HG02763 (cell line): ENCODE results near the gene SH3RF3.

Source experiments
- ATAC-seq: cut with Tn5 transposase; IDR thresholded peaks from one replicate; pipeline ENCODE4 v1.9.1; 2021; ENCODE audit warnings: mild to moderate bottlenecking, moderate library complexity; ENCODE audit not compliant: unreplicated experiment

The SH3RF3 gene

GRCh38 chr2:109385506-109385905 lies 256.5 kb downstream of the SH3RF3 start:
- no peak for ATAC-seq

DNA sequence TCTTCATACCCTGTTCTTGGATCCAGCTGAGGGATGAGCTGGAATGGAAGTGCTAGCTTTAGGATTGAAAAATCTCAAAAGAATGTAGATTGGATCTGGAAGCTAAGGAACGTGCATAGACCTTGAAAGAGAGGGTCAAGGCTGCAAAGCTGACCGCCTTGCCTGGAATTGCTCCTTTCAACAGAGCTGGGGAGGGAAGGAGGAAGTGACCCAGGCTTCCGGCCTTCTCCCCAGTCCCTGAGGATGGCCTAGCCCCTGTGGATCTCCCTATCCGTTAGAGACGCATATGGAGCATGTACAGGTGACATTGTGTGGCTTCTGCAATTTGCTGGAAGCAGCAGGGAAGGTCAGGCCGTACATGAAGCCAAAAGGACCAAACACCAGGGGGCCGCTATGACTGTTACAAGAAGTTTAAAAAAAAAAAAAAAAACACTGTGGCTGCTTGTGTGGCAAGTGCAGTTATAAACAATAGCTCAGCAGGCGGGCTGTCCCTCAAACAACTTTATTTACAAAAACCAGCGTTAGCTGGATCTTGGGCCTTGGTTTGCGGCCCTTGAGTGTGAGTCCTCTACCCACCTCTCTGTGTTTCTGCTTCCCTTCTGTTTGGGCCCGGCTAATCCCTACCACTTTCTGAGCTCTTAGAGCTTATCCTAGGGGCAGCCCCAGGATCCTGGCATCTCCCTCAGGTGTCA lies 257.1 kb downstream of the SH3RF3 start:
- ATAC-seq, result no peak

GRCh38 chr2:109387221-109387735 lies 258.3 kb downstream of the SH3RF3 start:
- no peak for ATAC-seq

- ATAC-seq, result no peak
These were observed 258.9 kb downstream of the SH3RF3 start for GRCh38 chr2:109387778-109388469.

- no peak for ATAC-seq
These were observed 262.2 kb downstream of the SH3RF3 start for GRCh38 chr2:109391243-109391642.

- ATAC-seq, result no peak
These were observed 263.1 kb downstream of the SH3RF3 start for GRCh38 chr2:109392140-109392539.

DNA sequence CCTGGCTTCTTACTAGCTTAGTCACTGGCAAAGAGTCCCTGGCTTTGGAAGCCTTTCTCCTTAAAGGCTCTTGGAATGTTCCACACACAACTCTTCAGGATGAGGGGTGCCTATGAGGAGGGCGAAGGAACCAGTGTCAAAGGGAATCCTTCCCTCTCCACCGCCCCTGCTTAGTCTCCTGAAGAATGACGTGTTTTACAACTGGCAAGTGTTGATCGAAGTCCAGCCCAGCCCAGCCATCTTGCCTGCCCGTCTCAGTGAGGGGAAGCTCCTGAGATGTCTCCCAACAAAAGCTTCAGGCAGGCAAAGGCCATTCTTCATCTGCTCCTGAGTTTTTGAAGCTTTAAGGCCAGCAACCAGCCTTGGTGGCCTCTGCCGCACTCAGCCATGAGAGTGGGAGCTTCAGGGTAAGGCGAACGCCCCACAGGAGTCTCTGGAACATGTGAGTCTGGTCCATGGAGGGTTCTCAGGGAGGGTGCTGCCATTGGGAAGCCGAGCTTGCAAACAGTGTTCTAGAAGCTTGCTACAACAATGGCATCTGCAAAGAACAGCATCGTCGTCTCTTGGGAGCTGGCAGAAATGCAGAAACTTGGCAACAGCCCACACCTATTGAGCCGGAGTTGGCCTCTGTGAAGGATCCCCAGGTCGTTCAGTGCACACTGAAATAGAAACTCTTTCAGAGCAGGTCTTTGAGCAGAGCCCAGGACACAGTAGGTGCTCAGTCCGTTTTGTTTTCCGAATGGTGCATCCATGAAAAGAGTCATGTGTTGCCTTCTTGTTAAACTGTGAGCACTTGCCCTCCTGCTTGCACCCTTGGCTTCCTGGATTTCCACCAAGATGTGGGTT lies 264.0 kb downstream of the SH3RF3 start:
- no peak for ATAC-seq

- no peak for ATAC-seq
These were observed 264.6 kb downstream of the SH3RF3 start for GRCh38 chr2:109393662-109393972.

DNA sequence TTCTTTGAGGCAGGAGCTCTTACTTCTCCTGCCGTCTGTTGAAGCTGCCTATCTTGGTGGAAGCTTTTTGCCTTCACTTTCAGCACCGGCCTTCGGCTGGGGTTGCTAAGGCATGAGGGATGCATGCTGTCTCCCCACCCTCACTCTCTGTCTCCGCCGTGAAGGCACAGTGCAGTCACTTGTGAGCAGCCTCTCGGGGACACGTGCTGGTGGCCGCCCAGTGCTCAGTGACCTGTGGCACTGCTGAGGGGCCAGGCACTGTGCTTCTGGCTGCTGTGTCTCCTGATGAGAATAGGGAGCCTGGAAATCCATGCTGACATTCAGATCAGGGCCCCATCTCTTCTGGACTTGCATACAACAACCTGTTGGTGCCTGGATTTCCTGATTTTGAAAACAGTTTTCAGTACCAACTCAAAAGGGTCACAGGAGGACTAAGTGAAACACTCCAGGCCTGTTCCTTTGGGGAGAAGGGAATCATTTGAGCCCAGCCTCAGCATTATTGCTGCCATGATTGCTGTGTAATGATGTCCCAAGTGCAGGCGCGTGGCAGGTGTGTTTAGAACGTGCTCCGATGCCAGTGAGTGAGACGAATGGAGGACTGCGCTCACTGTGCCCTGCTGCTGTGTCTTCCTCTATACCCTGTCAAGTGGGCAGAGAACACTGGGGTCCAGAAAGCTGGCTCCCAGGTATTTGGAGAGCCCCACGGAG lies 266.6 kb downstream of the SH3RF3 start:
- ATAC-seq, result no peak

- ATAC-seq, result no peak
These were observed 267.5 kb downstream of the SH3RF3 start for GRCh38 chr2:109396202-109397180.

GRCh38 chr2:109397893-109398292 lies 268.9 kb downstream of the SH3RF3 start:
- no peak for ATAC-seq

- no peak for ATAC-seq
These were observed 269.5 kb downstream of the SH3RF3 start for GRCh38 chr2:109398366-109399015.

DNA sequence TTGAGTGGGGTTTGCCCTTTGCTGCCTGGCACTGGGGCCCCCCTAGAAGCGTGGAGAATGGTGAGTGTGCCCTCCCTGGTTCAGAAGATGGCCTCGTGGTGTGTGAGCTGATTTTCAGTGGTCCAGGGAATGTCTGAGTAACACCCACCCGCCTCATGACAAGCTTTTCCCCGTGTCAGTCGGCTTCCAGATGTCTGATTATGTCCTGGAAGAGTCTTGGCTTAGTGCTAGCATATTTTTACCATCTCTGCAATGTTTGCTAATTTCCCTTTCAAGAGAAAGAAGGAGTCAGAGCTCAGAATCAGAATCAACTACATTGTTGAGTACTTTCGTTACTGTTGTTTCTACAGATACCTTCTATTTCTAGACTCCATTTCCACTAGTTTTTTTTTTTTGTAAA lies 270.1 kb downstream of the SH3RF3 start:
- no peak for ATAC-seq

DNA sequence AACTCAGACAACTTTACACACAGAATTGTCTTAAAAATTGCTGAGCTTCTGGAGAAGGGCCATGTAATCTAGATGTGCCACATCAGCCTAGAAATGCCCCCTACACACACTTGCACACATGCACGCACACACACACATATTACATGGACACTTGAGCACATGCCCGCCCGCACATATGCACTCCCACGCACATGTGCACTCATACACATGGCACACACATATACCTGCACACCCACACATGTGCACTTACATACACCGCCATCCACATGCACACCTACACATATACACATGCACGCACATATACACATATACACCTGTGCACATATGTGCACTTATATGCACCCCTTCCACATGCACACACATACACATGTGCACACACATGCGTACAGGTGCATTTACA lies 271.1 kb downstream of the SH3RF3 start:
- no peak for ATAC-seq

DNA sequence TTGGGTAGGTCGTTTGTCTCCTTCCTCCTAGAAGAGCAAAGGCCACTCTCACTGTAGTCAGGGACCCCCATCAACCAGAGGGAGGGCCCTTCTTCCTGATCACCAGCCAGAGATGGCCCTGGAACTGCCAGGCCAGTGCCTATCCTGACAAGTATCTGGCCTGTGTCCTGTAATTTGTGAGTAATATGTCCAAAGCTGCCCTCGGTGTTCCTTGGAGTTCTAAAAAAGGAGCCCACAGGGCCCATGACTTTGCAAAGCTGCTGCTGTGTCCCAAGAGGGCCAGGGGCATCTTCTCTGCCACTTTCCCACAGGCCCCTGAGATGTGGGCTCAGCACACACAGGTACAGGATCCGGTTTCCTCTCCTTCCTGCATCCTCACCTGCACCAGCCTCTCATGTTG lies 272.4 kb downstream of the SH3RF3 start:
- ATAC-seq, result no peak

GRCh38 chr2:109402180-109402579 lies 273.2 kb downstream of the SH3RF3 start:
- no peak for ATAC-seq

DNA sequence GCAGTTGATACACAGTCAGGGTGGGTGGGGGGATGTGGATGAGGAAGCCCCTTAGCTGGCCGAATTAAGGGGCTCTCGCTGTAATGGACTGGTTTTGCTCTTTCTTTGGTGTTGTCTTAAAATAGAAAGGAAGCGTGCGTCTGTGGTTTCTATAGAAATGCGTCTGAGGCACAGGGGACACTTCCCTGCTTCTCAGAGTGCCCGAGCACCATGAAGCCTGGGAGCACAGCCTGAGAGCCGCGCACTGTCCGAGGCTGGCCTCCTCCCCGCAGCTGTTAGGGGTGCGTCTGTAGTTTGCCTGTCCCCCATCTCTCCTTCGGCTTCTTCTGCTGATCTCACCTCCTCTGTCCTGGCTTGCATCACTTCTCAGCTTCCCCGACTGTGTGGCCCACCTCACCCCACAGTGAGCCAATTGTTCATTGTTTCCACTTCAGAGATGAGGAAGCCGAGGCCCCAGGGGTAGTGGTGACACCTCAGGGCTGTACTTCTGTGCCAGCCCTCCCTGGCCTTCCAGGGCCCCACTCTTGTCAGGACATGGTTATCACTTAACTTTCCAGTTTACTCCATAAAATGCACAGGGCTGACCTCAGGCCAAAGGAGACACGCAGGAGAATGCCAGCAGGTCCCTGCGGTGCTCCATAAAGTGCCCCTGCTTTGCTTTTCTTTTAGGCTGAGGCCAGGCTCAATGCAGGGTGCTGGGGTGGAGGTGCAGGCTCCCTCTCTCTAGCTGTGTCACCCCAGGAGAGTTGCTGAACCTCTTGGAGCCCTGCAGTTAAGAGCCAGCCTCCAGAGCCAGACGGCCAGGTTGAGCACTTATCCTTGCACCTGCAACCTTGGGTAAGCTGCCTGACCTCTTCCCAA lies 274.2 kb downstream of the SH3RF3 start:
- ATAC-seq, result no peak

- no peak for ATAC-seq
These were observed 274.8 kb downstream of the SH3RF3 start for GRCh38 chr2:109403841-109404201.

- no peak for ATAC-seq
These were observed 275.7 kb downstream of the SH3RF3 start for GRCh38 chr2:109404681-109405080.
